ELR (cell line): ENCODE results near the gene MAD1L1.
"Not testable (repeated sequence)": the region's sequence is repeated elsewhere in the genome, so short reads cannot be mapped to it uniquely, and the experiment has no call there.

Experiments used
- DNase-seq: peaks from one replicate; pipeline ENCODE4 v3.0.0-alpha.2; 2015; ENCODE audit warnings: low read depth

The MAD1L1 gene

DNA sequence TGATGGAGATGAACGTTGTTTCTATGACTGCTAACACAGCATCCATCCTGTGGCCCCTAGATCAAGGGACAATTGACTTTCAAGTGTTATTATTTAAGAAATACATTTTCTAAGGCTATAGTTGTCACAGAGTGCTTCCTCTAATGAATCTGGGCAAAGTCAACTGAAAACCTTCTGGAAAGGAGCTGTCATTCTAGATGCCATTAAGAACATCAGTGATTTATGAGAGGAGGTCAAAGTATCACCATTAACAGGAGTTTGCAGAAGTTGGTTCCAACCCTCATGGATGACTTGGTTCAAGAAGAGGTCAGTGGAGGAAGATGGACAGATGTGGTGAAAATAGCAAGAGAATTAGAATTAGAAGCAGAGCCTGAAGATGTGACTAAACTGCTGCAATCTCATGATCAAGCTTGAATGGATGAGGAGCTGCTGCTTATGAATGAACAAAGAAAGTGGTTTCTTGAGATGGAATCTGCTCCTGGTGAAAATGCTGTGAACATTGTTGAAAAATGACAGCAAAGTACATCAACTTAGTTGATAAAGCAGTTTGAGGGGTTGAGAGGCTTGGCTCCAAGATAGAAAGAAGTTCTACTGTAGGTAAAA is 400.7 kb downstream of the MAD1L1 start:
- DNase-seq = not testable (repeated sequence)

DNA sequence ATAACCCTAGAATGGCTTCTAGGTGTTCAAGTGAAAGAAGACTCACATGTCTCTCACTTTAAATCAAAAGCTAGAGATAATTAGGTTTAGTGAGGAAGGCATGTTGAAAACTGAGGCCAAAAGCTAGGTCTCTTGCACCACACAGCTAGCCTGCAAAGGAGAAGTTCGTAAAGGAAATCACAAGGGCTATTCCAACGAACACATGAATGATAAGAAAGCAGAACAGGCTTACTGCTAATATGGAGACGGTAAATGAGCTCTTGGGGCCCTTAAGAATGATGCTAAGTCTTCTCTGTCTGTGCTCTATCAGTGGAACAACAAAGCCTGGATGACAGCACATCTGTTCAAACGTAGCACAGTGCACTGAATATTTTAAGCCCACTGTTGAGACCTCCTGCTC is 401.3 kb downstream of the MAD1L1 start:
- not testable (repeated sequence) for DNase-seq

DNA sequence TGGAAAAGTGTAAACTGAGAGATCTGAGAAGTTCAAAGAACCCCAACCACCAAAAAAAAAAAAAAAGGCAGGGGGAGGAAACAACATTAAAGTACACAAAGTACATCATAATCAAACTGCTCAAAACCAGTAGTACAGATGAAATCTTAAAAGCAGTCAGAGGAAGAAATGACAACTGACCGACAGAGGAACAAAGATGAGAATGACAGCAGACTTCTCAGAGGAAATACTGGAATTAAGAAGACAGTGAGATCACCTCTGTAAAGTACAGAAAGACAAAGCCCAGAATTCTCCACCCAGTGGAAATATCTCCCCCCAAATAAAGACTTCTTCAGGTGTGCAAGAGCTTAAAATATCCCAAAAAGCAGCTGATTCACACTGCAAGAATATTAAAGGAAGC is 403.1 kb downstream of the MAD1L1 start:
- DNase-seq = not testable (repeated sequence)

DNA sequence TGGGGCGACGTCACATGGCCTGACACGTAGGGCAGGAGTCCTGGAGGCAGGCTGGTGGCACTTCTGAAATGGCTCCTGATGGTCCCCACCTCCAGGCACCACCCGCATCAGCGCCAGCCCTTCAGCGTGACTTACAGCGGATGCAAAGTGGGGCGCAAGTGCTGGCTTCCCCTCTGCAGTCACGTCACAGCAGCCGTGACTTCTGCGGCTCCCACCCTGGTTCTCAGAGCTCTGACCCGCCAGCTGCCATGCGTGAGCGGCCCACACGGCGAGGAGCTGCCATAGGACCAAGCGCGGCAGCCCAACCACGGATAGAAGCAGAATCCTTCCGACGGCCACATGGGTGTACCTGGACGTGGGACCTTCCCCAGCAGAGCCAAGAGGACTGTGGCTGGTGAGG is 403.6 kb downstream of the MAD1L1 start:
- no peak for DNase-seq

DNA sequence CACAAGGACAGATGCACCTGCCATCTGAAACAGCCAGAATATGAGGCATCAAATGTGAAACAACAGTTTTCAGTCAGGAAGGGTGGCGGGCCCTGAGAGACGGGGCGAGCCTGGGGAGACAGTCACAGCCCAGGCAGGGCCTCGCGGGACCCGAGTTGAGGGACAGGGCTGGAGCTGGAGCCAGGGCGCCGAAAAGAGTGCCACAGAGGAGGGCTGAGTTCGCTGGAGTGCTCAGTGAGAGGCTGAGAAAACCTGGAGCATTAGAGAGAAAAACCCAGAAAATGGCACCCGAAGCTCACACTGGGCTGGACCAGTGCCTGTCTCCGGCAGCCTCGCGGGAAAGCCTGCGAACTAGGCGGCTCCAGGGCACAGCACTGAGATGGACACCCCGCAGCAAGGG is 404.6 kb downstream of the MAD1L1 start:
- DNase-seq = not testable (repeated sequence)

DNA sequence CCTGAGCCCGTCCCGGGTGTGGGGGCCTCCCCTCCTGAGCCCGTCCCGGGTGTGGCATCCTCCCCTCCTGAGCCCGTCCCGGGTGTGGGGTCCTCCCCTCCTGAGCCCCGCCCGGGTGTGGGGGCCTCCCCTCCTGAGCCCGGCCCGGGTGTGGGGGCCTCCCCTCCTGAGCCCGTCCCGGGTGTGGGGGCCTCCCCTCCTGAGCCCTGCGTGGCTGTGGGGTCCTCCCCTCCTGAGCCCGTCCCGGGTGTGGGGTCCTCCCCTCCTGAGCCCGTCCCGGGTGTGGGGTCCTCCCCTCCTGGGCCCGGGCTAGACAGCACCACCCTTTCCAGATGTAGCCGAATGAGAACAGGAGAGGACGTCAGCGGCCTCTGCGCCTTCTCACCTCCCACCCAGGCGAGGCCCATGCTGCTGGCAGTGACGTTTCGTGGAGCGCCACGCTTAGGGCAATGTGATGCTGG is 405.2 kb downstream of the MAD1L1 start:
- DNase-seq = not testable (repeated sequence)

DNA sequence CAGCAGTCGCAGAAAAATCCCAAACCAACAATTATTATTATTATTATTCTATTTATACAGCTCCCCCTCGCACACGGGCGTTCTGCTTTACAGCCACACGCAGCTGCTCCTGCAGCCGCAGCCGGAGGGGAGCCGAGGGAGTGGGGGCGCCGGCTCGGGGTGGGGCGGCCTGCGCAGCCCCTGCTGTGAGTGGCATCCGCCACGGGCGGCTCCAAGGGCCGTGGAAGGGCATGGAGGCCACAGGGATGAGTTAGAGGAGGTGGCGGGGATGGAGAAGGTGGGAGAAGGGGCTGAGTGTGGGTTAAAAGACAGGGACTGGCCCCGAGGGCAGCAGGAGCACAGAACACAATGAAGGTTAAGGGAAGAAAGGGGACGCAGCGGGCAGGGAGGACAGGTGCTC is 405.8 kb downstream of the MAD1L1 start:
- not testable (repeated sequence) for DNase-seq

DNA sequence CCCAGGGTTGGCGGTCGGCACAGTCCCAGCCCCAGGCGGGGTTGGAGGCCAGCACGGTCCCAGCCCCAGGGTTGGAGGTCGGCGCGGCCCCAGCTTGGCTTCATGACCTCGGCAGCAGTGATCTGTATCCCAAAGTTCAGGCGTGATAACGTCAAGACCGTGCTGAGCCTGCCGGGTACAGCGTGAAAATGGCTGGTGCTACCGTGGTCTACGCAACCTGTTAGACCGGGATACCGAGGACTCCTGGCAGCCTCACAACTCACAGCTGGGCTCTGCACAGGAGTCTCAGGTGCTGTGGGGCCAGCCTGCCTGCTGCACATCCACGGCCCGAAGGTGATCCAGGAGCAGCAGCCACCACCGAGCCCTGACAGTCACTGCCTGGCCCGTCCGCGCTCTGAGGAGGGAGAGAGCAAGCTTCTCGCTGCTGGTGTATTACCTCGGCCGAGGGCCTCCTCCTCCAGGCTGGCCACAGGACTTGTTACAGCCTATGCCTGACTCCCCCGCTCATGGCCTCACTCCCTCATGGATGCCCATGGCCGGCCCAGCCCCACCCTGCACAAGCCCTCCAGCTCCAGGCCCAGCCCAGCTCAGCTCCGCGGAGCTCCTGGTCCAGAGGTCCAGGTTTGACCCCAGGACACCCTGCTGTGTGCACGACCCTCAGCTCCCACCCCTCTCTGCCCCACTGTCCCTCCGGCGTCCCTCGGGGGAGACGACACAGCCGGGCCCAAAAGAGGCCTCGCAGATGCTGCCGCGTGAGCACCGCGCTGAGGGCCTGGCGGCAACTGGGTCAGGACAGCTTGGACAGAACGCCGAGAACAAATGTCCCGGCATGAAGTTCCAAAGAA is 406.6 kb downstream of the MAD1L1 start:
- no peak for DNase-seq

DNA sequence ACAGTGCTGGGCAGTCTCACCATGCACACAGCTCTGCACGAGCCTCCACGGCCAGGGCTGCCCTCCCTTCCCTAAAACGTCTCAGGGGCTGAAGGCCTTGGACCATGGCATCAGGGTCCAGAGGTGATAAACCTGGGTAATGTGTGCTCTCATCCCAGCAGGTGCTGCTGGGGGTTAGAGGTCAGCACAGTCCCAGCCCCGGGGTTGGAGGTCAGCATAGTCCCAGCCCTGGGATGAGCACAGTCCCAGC is 407.2 kb downstream of the MAD1L1 start:
- DNase-seq = not testable (repeated sequence)

DNA sequence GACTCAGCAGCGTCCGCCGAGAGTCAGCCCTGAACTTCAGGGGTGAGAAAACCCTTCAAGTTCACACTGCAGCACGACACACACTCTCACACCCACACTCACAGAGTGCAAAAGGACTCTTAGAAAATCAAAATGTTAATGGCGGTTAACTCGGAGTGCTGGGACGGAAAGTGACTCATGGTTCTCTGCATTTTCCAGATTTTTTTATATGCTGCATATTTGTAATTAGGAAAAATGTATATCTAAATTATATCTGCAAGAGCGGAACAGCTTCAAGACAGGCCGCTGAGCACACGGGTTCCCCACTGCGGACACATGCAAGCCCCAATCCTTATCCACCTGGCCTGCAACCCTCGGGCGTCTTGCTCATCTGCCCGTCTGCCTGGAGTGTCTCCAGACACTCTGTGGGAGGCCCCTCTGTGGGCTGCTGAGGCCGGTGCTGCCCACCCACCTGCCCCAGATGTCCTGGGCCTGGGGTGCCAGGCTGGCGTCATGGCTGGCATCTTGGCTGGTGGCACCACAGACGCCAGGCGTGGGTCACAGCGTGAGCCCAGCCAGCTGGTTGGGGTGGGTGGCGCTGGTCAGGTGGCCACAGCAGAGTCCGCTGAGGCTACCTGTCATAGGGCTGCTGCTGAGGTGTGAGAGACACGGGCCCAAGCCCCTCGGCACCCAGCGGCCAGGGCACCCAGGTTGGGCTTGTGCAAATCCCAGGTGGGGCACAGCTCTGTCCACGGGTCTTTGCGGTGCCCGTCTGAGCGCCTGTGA is 407.7 kb downstream of the MAD1L1 start:
- DNase-seq = not testable (repeated sequence)

DNA sequence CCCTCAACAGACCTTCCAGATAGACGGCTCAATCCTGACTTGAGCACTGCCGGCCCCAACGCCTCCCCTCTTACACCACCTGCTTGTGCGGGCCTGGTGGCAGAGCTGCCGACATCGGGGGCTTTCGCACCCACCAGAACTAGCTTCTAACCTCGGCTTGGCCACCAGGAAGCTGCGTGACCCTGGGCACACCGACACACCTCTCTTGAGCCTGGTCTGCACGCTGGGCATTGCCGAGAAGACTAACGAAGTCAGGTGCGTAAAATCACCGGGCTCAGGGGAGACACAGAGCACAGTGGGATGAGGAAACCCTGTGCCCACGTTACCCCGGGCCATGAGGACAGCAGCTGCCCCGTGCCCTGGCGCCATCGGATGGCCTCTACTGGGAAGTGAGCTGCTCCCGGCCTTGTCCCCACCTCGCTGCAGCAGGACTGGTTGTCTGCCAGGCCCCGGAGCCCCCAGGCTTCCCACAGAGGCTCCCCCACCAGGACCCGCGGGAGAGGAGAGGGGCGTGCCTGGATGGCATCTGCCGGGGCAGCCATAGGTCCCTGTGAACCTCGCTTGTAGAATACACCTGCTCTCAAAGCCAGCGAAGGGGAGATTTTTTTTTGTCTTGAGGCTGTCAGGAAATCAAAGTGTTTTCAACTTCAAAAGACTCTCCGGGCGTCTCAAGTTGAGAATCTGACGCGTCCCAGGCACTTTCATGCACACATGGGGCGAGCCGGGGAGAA is 408.4 kb downstream of the MAD1L1 start:
- not testable (repeated sequence) for DNase-seq

DNA sequence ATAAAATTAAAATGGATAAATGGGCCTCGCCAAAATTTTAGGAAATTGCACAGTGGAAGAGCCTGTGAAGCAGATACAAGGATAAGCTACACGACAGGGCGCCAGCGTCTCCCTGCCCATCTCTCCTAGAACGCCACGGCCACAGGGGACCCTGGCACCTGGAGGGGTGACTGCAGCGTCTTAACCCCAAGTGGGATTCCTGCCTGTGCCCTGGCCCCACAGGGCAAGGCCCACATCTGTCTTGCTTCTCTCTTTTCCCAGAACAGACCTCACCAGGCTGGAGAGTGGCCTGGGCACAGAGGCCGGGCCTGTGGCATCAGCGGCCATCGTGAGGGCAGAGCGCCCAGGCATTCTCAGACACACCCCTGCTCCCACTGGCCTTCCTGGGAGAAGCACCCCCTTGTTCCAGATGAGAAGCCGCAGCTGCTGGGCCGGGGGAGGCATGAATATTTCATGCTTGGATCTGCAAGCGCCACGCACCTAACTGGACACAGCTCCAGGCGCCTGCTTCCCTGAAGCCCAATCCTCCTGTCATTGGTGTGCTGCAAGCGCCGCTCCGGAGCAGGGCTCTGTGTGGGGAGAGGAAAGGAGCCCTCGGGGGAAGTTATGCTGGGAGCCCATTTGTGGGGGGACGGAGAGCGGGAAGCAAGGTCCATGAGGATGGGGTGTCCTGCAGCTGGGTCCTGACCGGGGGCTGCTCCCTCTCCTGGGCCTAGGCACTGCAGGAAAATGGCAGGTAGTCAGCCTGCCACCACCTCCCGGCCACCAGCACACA is 409.2 kb downstream of the MAD1L1 start:
- no peak for DNase-seq

DNA sequence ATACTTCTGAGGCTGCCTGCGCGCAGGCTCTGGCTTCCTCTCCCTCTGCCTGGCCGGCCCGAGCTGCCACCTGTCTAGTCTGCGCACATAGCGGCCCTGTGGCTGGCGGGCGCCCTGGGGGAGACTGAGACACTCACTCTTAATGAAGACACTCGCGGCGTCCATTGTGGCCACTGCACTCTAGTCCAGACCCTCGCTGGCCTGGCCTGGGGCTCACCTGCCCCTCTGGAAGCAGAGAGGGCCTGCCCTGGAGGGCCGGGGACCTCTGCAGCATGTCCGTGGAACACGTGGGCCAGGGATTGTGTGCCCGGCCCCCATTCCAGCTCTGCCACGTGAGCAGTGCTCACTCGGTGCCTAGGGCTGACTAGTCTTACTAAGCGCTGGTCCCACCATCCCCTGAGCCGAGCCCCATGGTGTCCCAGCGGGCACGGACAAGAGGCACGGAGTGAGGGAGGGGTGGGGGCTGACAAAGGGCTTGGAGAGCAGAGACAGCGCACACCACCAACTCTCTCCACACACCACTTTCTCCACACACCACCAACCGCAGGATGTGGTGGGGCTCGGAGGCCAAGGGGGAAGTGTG is 413.4 kb downstream of the MAD1L1 start:
- no peak for DNase-seq

DNA sequence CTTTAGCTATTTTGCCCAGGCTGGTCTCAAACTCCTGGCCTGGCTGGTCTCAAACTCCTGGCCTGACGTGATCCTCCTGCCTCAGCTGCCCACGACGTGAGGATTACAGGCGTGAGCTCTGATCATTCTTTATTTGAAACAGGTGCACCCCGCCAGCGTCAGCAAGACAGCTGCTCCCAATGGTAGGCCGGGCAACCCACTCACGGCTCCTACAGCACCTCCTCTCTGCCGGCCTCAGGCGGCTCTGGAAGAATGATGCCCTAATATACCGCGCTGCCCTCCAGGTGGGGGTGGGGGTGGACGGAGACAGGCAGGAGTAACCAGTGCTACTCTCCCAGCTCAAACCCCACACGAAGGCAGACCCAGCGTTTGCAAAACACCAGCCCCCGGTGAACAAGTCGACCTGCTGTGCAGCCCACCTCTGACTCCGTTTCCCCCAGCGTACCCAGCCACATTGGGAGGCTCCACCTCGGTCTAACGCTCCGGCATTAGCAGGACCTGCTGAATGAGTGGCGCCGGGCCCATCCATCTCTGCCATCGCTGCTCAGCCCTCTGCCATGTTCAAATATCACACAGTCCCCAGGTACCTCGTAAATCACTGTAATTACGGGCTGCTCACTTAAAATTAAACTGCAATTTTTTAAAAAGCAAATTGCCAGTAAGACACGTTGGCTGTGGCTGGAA is 414.0 kb downstream of the MAD1L1 start:
- DNase-seq = no peak

DNA sequence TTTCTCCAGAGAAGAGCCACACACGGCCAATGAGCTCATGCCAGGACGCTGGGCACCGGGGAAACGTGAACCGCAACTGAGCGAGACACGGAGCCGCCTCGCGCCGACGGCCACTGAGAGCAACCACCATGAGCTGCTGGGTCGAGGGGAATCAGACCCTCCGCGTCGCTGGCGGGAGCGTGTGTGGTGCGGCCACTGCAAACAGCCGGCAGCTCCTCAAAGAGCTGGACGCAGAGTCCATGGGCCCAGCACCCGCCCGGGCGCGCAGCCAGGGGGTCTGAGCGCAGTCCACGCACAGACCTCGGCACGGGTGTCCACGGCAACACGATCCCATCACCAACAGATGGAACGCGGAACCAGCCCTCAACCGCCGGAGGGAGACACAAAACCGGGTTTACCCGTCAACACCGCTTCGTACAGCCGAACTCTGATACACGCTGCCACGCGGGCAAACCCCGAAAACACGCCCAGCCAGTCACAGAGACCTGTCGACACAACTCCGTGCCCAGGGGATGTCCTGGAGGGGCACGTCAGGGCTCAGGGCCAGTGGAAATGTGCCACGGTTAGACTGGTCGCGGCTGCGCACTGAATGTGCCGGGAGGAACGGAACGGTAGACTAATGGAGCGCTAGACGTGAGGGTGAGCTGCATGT is 415.6 kb downstream of the MAD1L1 start:
- DNase-seq = no peak

DNA sequence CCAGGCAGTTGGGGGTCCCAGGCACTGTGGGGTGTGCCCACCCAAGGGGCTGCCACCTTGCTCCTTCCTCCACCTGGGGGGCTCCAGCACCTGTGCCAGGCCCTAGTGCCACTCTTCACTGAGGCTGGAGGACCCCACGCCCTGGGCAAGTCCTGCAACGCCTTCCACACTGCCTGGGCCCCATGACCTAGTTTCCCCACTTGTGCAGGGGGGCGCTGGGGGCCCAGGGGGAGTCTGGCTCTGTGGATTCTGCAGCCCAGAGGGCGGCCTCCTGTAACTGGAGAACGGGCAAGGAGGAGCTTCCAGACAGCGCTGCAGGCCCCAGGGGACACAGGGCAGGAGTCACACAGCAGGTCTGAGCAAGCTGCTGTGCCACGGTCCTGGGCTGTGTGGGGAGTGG is 416.3 kb downstream of the MAD1L1 start:
- not testable (repeated sequence) for DNase-seq

DNA sequence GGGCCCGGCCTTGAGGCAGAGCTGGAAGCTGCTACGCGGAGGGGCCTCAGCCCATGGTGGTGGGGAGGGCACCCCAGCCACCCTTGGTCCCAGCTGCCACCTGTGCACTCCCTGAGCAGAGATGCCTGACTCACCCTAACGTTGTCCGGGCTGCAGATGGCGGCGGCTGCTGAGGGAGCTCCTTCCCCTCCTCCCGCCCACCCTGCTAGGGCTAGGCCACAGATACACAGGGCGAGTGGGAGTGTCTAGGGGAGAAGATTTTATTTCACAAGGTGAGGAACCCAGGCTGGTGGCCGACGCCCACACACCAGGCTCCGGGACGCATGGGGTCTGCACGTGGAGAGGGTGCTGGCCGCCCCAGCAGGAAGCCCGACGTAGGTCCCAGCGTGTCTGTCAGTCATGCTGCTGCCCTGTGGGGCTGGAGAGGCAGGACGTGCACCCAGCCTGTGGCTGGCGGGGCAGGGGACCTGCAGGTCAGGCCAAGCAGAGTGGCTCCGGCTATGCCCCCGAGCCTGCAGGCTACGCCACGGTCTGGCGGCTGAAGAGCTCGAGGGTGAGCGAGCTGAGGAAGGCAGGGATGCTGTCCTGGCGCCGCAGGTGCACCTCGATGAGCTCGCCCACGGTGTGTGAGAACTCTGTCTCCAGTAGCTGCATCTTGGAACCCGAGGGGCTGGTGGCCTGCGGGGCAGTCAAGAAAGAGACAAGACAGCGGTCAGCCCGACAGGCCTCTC is 417.0 kb downstream of the MAD1L1 start:
- DNase-seq = not testable (repeated sequence)

DNA sequence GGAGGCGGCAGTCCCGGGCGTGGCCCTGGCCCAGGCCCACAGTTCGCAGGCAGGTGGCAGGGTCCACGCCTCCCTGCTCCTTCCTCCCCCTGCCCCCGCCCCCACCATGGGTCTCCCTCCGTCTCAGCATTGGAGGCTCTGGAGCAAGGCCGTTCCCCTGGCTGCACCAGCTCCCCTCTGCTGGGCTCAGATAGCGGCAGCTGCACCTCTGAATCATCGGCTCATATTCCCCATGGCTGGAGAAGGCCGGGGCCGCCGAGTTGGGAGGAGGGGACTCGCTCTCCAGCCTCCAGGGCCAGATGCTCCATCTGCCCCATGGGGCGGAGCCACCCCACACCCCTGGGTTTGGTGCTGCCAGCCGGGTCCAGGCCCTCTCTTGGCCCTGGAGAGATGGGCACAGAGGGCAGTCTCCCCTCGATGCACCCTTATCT is 417.7 kb downstream of the MAD1L1 start:
- no peak for DNase-seq

DNA sequence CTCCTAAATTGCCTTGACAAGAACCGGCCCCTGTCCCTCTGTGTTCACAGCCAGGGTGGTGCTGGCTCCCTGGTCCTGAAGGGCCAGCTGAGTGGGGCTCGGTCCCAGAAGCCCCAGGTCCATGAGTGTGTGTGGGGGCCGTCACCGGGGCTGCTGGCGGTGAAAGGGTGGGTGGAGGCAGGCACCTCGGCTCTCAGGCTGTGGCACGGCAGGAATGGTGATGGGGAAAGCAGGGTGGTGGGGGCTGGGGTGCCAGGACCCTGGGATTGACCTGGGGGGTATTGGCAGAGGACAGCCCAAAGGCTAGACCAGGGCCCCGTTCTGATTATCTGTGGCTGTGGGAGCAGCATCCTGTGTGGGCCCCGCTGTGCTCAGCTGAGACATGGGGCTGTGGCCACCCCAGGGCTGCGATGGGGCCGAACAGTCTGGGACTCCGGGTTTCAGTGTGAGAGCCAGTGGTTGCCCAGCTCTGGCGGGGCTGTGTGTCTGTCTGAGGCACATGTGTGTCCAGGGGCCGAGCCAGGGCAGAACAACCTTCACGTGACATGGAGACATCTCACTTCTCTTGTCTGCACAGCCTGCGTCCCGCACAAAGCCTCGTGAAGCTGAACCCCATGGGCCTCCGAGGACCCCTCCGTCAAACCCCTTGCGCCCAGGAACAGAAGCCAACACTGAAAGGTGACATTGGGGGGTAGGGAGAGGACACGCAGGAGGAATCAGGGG is 418.5 kb downstream of the MAD1L1 start:
- DNase-seq = no peak
